ENCODE measurements around the gene TLL2. TPM values are rescaled to one million over a fixed set of nuclear protein-coding genes. Genes with fewer than 3 reads are reported as not detected.

The TLL2 gene
- total and polyA plus RNA-seq, 9 donors: 0.53 to 1.8 (median 1.1) TPM

DNA sequence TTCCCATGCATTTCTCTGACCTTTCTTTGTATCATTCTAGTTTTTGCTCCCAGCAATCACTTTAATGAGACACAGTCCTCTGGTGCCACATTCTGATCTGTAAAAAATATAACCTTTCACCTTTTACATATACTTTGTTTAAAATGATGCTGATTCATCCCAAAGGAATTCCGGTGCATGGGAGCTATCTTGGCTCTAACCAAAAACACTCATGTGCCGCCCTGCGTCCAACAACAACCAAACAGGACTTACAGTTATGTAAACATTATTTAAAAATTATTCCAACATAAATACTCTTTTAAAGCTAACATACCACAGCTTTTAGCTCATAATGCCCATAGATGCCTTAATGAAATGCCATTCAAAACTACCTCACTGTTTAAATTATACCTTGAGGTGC lies 147.2 kb downstream of the TLL2 start:
- Histone ChIP-seq H3K27me3 (ENCODE audit: control insufficient read depth, insufficient read depth, low read length) (peaks cover 4% of the 10 kb centered on the region), H3K36me3 (ENCODE audit: control insufficient read depth, insufficient read depth, low read length) (no peaks in the 10 kb centered on the region), H3K4me3 (ENCODE audit: low read length) (no peak overlapping the region), H3K27ac (ENCODE audit: low read length) (no peak overlapping the region), H3K9me3 (replicated peaks; ENCODE audit: control insufficient read depth, low read depth, low read length) (no peaks in the 10 kb centered on the region), H3K4me1 (ENCODE audit: control insufficient read depth, insufficient read depth, low read length) (no peaks in the 10 kb centered on the region)
- 89% methylated on average over 1 of the region's 3 CpGs for WGBS (ENCODE audit: insufficient coverage)
- DNase-seq: no peak

DNA sequence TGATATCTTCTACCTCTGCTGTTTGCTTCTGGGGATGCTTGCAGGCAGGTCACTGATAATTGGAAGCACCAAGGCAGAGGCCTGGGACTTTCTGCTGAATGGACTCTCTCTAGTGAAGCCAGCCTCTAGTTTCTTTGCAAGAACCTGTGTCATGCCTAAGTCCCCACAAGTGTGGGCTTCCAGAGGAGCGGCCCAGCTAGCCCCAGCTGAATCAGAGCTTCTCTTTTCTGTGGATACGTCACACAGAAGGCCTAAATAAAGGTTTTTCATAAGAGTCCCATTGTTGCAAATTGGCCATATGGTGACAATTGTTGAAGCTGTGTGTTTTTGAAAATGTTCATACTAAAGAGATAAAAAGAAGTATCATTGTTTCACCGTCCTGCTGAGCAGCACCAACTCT lies 148.2 kb downstream of the TLL2 start:
- H3K4me1 ChIP-seq (ENCODE audit: control insufficient read depth, insufficient read depth, low read length): no peaks in the 10 kb centered on the region
- WGBS (ENCODE audit: insufficient coverage): 100% methylated on average over 2 of the region's 3 CpGs
- peaks cover 4% of the 10 kb centered on the region for H3K27me3 ChIP-seq (ENCODE audit: control insufficient read depth, insufficient read depth, low read length)
- no peaks in the 10 kb centered on the region for H3K36me3 ChIP-seq (ENCODE audit: control insufficient read depth, insufficient read depth, low read length)
- H3K9me3 ChIP-seq (replicated peaks; ENCODE audit: control insufficient read depth, low read depth, low read length): no peaks in the 10 kb centered on the region
- no peak overlapping the region for H3K27ac ChIP-seq (ENCODE audit: low read length)
- DNase-seq: no peak
- H3K4me3 ChIP-seq (ENCODE audit: low read length): no peak overlapping the region

DNA sequence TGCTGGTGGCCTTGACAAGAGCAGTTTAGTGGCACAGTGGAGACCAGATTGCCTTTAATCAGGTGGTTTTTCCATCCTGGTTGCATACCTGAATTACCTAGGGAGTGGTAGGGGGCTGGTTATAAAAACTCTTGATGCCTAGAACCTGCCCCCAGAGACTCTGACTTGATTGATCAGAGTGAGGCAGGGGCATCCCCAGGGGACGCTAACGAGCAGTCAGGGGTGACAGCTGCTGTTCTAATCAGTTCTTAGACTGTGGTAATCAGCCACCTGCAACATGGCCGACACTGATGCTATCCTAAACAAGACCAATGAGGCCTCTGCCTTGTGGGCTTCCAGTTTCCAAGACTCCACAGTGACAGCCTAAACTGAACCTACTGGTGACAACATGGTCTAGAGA lies 153.0 kb downstream of the TLL2 start:
- Histone ChIP-seq H3K4me1 (ENCODE audit: control insufficient read depth, insufficient read depth, low read length) (no peaks in the 10 kb centered on the region), H3K36me3 (ENCODE audit: control insufficient read depth, insufficient read depth, low read length) (no peaks in the 10 kb centered on the region), H3K27me3 (ENCODE audit: control insufficient read depth, insufficient read depth, low read length) (peaks cover 9% of the 10 kb centered on the region), H3K27ac (ENCODE audit: low read length) (no peak overlapping the region), H3K9me3 (replicated peaks; ENCODE audit: control insufficient read depth, low read depth, low read length) (no peaks in the 10 kb centered on the region), H3K4me3 (ENCODE audit: low read length) (no peak overlapping the region)
- 46% methylated on average over 3 of the region's 3 CpGs for WGBS (ENCODE audit: insufficient coverage)
- no peak for DNase-seq

DNA sequence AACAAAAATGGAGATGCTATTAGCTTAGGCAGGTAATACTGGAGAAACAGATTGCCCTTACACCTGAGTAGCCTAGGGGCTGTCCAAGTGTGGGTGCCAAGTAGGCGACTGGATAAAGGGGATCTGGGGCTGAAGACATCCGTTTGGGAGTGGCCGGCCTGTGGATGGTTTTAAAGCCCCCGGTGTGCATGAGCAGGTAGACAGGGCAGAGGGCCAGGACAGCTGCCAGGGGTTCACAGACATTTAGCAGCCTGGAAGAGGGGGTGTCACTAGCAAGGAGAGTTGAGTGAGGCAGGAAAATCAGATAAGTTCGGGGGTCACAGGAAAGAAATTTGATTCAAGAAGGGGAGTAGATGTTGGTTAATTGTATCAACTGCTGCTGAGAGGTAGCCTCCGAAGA lies 153.4 kb downstream of the TLL2 start:
- no peak overlapping the region for H3K4me3 ChIP-seq (ENCODE audit: low read length)
- no peak for DNase-seq
- no peaks in the 10 kb centered on the region for H3K36me3 ChIP-seq (ENCODE audit: control insufficient read depth, insufficient read depth, low read length)
- H3K9me3 ChIP-seq (replicated peaks; ENCODE audit: control insufficient read depth, low read depth, low read length): no peaks in the 10 kb centered on the region
- H3K27ac ChIP-seq (ENCODE audit: low read length): no peak overlapping the region
- WGBS (ENCODE audit: insufficient coverage): 89% methylated on average over 6 of the region's 6 CpGs
- peaks cover 13% of the 10 kb centered on the region for H3K27me3 ChIP-seq (ENCODE audit: control insufficient read depth, insufficient read depth, low read length)
- no peaks in the 10 kb centered on the region for H3K4me1 ChIP-seq (ENCODE audit: control insufficient read depth, insufficient read depth, low read length)

DNA sequence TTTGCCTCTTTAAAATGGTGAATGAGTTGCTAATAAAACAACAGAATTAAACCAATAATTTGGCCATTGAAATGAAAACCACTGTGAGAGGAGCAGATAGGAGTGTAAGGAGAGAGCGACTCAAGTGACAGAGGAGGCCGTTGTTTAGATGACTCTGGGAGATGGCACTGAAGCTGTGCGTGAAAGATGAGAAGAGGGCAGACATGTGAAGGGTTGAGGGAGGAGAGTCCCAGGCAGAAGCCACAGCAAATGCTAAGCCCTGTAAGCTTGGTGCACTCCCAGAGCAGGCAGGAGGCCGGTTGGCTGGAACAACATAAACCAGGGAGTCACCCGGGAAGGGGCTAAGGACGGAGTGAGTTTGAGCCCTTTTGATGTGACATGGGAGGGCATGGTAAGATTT lies 154.1 kb downstream of the TLL2 start:
- Histone ChIP-seq H3K36me3 (ENCODE audit: control insufficient read depth, insufficient read depth, low read length) (no peaks in the 10 kb centered on the region), H3K27ac (ENCODE audit: low read length) (no peak overlapping the region), H3K4me3 (ENCODE audit: low read length) (no peak overlapping the region), H3K4me1 (ENCODE audit: control insufficient read depth, insufficient read depth, low read length) (no peaks in the 10 kb centered on the region), H3K9me3 (replicated peaks; ENCODE audit: control insufficient read depth, low read depth, low read length) (no peaks in the 10 kb centered on the region), H3K27me3 (ENCODE audit: control insufficient read depth, insufficient read depth, low read length) (peaks cover 13% of the 10 kb centered on the region)
- no peak for DNase-seq
- WGBS (ENCODE audit: insufficient coverage): 56% methylated on average over 6 of the region's 6 CpGs

DNA sequence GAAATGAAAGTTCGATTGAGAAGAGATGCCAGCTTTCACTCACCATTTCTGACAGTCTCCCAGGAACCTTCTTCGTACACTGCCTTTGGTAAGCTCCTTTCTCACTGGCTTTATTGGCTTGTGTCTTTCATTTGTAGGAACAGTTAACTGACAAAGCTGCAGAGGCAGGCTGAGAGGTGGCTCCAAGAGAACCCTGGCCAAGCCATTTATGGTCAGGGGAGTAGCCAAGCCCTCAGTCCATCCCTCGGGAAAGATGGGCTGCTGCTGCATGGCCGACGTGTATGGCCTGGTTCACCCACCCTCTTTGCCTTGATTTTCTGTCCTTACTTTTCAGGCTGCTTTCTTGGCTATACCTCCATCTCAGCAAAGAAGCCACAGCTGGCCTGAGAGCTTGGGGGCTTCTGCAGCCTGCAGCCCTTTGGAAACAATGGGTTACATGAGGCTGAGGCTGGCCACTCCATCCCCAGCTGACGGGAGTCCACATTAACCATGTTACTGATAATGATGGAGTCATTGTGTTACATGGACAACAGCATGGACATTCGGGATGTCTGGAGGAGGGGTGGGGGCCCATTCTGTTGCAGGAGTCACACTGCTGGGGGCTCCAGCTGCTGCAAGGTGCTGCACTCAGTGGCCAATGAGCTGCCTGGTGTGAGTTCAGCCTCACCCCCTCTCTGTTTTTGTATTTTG lies 154.7 kb downstream of the TLL2 start, which contains the start of gene OPALIN:
OPALIN (minus strand) TSS at position 152 of the 690 bp plus-strand sequence; CDS start at position 46, 106 bp downstream.
- no peak for DNase-seq
- 72% methylated on average over 5 of the region's 7 CpGs for WGBS (ENCODE audit: insufficient coverage)
- Histone ChIP-seq H3K4me1 (ENCODE audit: control insufficient read depth, insufficient read depth, low read length) (no peaks in the 10 kb centered on the region), H3K4me3 (ENCODE audit: low read length) (no peak within 1 kb of the TSS), H3K36me3 (ENCODE audit: control insufficient read depth, insufficient read depth, low read length) (no peaks in the 10 kb centered on the region), H3K27ac (ENCODE audit: low read length) (no peak within 1 kb of the TSS), H3K27me3 (ENCODE audit: control insufficient read depth, insufficient read depth, low read length) (peaks cover 12% of the 10 kb centered on the region), H3K9me3 (replicated peaks; ENCODE audit: control insufficient read depth, low read depth, low read length) (no peaks in the 10 kb centered on the region)

DNA sequence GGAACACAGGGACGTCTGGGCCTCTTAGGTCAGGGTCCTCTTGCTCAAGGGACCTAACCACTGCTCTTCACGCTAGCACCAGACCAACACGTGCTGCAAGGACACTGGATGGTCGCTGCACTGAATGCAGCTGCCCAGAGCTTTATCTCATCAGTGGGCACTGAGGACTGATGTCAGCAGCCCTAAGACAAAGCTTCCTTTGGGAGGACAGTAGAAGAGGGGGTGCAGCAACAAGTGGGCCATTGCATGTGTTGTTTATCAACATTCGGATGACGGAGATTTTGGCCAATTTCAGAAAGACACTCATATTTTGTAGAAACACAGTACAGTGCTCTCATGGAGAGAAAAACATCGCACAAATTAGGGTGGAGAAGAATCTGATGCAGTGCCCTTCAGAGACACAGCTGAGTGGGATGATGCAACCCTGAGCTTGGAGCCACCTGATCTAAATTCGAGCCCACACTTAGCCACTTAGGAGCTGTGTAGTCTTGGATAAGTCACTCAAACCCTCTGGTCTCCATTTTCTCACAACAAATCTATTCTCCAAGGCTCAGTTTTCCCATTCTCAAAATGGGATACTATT lies 156.6 kb downstream of the TLL2 start:
- Histone ChIP-seq H3K9me3 (replicated peaks; ENCODE audit: control insufficient read depth, low read depth, low read length) (no peaks in the 10 kb centered on the region), H3K4me3 (ENCODE audit: low read length) (no peak overlapping the region), H3K4me1 (ENCODE audit: control insufficient read depth, insufficient read depth, low read length) (no peaks in the 10 kb centered on the region), H3K27me3 (ENCODE audit: control insufficient read depth, insufficient read depth, low read length) (peaks cover 15% of the 10 kb centered on the region), H3K36me3 (ENCODE audit: control insufficient read depth, insufficient read depth, low read length) (no peaks in the 10 kb centered on the region), H3K27ac (ENCODE audit: low read length) (no peak overlapping the region)
- 86% methylated on average over 5 of the region's 8 CpGs for WGBS (ENCODE audit: insufficient coverage)
- no peak for DNase-seq

DNA sequence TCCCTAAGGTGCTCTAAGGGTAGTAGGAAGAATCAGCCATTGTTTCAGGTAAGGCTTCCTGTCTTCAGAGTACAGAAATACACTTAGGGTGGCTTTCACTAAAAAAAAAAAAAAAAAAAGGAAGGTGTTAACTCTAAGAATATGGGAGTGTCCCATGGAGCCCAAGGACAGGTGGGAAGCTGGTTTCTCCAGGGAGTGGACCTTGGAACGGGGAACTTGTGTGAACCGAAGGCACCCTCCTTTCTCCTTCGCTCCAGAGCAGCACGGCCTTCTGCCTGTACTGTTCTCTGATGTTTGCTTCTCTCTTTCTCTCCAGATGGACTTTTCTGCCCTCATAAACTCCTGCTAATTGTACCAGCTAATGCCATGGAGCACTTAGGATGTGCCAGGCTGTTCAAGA lies 161.1 kb downstream of the TLL2 start:
- WGBS (ENCODE audit: insufficient coverage): 61% methylated on average over 3 of the region's 4 CpGs
- Histone ChIP-seq H3K9me3 (replicated peaks; ENCODE audit: control insufficient read depth, low read depth, low read length) (no peaks in the 10 kb centered on the region), H3K36me3 (ENCODE audit: control insufficient read depth, insufficient read depth, low read length) (no peaks in the 10 kb centered on the region), H3K27ac (ENCODE audit: low read length) (no peak overlapping the region), H3K27me3 (ENCODE audit: control insufficient read depth, insufficient read depth, low read length) (peaks cover 10% of the 10 kb centered on the region), H3K4me3 (ENCODE audit: low read length) (no peak overlapping the region), H3K4me1 (ENCODE audit: control insufficient read depth, insufficient read depth, low read length) (no peaks in the 10 kb centered on the region)
- no peak for DNase-seq

DNA sequence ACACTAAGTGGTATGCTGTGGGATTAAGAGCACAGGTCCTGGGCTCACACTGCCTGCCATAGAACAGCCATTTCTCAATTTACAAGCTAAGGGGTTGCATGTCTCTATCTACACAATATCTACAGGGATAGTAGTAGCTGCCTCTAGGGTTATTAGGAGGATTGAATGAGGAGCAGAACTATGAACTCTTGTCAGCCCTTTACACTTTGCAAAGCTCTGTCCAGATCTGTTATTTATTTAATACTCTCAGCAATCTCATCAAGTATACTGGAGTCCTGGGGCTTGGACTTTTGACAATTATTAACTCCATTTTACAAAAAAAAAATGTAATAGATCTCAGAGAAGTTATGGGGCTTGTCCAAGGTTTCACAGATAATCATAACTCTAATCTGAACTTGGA lies 161.7 kb downstream of the TLL2 start:
- Histone ChIP-seq H3K27me3 (ENCODE audit: control insufficient read depth, insufficient read depth, low read length) (peaks cover 10% of the 10 kb centered on the region), H3K4me1 (ENCODE audit: control insufficient read depth, insufficient read depth, low read length) (no peaks in the 10 kb centered on the region), H3K27ac (ENCODE audit: low read length) (no peak overlapping the region), H3K4me3 (ENCODE audit: low read length) (no peak overlapping the region), H3K9me3 (replicated peaks; ENCODE audit: control insufficient read depth, low read depth, low read length) (no peaks in the 10 kb centered on the region), H3K36me3 (ENCODE audit: control insufficient read depth, insufficient read depth, low read length) (no peaks in the 10 kb centered on the region)
- no peak for DNase-seq

DNA sequence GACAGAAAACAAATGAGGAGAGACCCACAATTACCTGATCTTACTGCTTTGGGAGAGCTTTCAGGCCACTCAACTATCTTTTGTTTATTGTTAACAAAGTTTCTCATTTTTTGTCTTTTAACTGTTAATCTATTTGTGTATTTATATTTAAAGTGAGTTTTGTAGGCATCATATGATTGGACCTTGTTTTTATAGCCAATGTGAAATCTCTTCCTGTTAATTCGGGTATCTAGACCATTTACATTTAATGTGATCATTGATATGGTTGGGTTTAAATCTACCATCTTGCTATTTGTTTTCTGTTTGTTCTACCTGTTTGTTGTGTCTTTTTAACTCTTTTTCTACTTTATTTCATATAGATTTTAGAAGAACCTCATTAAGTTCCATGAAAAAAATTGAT lies 167.4 kb downstream of the TLL2 start:
- Histone ChIP-seq H3K9me3 (replicated peaks; ENCODE audit: control insufficient read depth, low read depth, low read length) (peaks cover 7% of the 10 kb centered on the region), H3K4me1 (ENCODE audit: control insufficient read depth, insufficient read depth, low read length) (no peaks in the 10 kb centered on the region), H3K4me3 (ENCODE audit: low read length) (no peak overlapping the region), H3K27ac (ENCODE audit: low read length) (no peak overlapping the region), H3K36me3 (ENCODE audit: control insufficient read depth, insufficient read depth, low read length) (no peaks in the 10 kb centered on the region), H3K27me3 (ENCODE audit: control insufficient read depth, insufficient read depth, low read length) (peaks cover 2% of the 10 kb centered on the region)
- WGBS (ENCODE audit: insufficient coverage): no CpG with 5 or more reads among the region's 1 CpG
- DNase-seq: no peak

All from muscle of leg (tissue), 11 donors.